Measurements from ENCODE around the gene FAM50B.

FAM50B gene

GRCh38 chr6:3831761-3832530 lies 17.2 kb upstream of the FAM50B start:
- DNase-seq (ENCODE audit: low read depth, low spot score) = no peak
- TF ChIP-seq, protein P1, sequence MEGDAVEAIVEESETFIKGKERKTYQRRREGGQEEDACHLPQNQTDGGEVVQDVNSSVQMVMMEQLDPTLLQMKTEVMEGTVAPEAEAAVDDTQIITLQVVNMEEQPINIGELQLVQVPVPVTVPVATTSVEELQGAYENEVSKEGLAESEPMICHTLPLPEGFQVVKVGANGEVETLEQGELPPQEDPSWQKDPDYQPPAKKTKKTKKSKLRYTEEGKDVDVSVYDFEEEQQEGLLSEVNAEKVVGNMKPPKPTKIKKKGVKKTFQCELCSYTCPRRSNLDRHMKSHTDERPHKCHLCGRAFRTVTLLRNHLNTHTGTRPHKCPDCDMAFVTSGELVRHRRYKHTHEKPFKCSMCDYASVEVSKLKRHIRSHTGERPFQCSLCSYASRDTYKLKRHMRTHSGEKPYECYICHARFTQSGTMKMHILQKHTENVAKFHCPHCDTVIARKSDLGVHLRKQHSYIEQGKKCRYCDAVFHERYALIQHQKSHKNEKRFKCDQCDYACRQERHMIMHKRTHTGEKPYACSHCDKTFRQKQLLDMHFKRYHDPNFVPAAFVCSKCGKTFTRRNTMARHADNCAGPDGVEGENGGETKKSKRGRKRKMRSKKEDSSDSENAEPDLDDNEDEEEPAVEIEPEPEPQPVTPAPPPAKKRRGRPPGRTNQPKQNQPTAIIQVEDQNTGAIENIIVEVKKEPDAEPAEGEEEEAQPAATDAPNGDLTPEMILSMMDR (IDR thresholded peaks at IDR 0.05; ENCODE audit: insufficient read depth, low read length, missing control alignments) = no peak
- no peak overlapping the region for H3K4me3 ChIP-seq (ENCODE audit: low read depth, low read length)
- CTCF ChIA-PET = interaction anchor here (1.0 to 2.9 kb wide), 6 partner anchors 8 to 146 kb away, joined by 3 to 15 read pairs (median 4); partner anchors contain the start of gene FAM50B
- POLR2A ChIA-PET = no interaction called here

DNA sequence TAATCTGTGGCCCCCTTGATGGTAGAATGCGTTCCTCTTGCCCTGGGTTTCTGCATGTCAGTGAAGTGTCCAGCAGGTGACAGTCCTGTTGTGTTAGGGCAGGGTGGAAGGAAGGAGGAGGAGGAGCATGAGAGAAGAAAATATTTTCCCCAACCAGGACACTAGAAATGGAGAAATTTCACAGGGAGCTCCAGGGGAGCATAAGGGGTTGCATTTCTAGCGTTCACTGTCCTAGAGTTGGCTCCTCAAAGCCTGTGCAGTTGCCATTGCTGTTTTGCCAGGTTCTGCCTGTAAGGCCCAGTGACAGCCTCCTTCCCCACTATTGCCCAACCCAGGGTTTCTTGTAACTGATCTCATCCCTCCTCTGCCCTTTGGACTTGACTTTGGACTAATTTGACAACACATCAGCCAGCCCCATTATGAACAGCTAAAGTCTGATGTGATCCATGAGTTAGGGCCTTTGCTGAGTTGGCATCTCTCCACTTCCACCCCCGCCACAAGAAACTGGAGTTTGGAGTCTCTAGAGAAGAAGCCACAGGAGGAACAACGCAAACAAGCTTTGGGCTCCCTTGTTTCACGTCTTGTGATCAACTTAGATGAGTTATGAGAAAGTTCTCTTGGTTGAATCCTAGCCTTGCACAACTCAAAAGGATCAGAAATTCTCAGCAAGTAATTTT lies 14.0 kb upstream of the FAM50B start:
- ChIA-PET CTCF (interaction anchor here (1.0 to 1.7 kb wide), 3 partner anchors 10 to 53 kb away, joined by 4 to 12 read pairs (median 4); partner anchors contain the start of gene FAM50B), POLR2A (no interaction called here)
- DNase-seq (ENCODE audit: low read depth, low spot score) = no peak
- TF ChIP-seq, protein P1 (IDR thresholded peaks at IDR 0.05; ENCODE audit: insufficient read depth, low read length, missing control alignments) = no peak
- H3K4me3 ChIP-seq (ENCODE audit: low read depth, low read length) = no peak overlapping the region

- no peak overlapping the region for H3K4me3 ChIP-seq (ENCODE audit: low read depth, low read length)
- ChIA-PET POLR2A (no interaction called here), CTCF (interaction anchor here (1.0 to 1.3 kb wide), 2 partner anchors 10 to 13 kb away, joined by 4 to 12 read pairs; partner anchors contain the start of gene FAM50B)
- TF ChIP-seq, protein P1 (IDR thresholded peaks at IDR 0.05; ENCODE audit: insufficient read depth, low read length, missing control alignments) = no peak
- DNase-seq (ENCODE audit: low read depth, low spot score) = no peak
Measured at GRCh38 chr6:3835785-3836184, 13.4 kb upstream of the FAM50B start.

DNA sequence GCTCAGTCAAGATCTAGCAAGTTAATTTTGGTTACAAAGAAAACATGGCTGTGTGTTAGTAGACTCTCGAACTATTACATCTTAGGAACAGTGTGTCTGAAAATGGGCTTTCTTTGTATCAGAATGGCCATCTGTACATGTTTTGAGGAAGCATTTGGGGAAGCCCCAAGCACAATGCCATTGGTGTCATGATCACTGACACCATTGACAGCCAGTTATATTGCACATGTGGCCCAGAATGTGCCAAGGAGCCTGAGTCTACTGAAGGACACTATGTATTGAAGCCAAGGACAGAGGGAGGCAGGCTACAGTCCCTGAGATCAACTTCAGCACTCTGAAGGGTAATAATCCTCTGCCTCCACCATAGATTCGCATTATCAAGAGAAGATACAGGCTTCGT lies 12.6 kb upstream of the FAM50B start:
- ChIA-PET CTCF (interaction anchor here (1.3 kb wide), 1 partner anchor 13 kb away, joined by 12 read pairs; the partner anchor contains the start of gene FAM50B), POLR2A (no interaction called here)
- TF ChIP-seq, protein P1 (IDR thresholded peaks at IDR 0.05; ENCODE audit: insufficient read depth, low read length, missing control alignments) = no peak

GRCh38 chr6:3837781-3838180 lies 11.4 kb upstream of the FAM50B start:
- H3K4me3 ChIP-seq (ENCODE audit: low read depth, low read length) = no peak overlapping the region
- TF ChIP-seq, protein P1 (IDR thresholded peaks at IDR 0.05; ENCODE audit: insufficient read depth, low read length, missing control alignments) = no peak
- no peak for DNase-seq (ENCODE audit: low read depth, low spot score)
- ChIA-PET POLR2A (no interaction called here), CTCF (interaction anchor here (0.6 kb wide), 1 partner anchor 11 kb away, joined by 3 read pairs; the partner anchor contains the start of gene FAM50B)

More for the DNA sequence above, 12.6 kb upstream of the FAM50B start:
- H3K4me3 ChIP-seq (ENCODE audit: low read depth, low read length) = no peak overlapping the region
- no peak for DNase-seq (ENCODE audit: low read depth, low spot score)
